Activated CD8-positive, alpha-beta T cell treated with anti-CD3 and anti-CD28 coated beads for 36 hours (primary cell): ENCODE measurements around the gene CYYR1. TPM values are rescaled to one million over a fixed set of nuclear protein-coding genes. Genes with fewer than 3 reads are reported as not detected.

Experiments
- ATAC-seq: fragments of 200-7000 bp; cut with Tn5 transposase; one replicate; pipeline ENCODE4 v1.10.0; 2021; ENCODE audit warnings: mild to moderate bottlenecking, moderate library complexity
- CTCF ChIA-PET: fragments of 350-600 bp; sonication (Branson Sonifier 250); formaldehyde crosslinking; loops from one replicate; lab custom pipeline; 2021; ENCODE audit warnings: antibody characterized with exemption; lab: Charles Lee
- POLR2A ChIA-PET: fragments of 350-600 bp; sonication (Branson Sonifier 250); formaldehyde crosslinking; loops from one replicate; lab custom pipeline; 2021; ENCODE audit warnings: antibody characterized with exemption; lab: Charles Lee
- DNase-seq: peaks from one replicate; pipeline ENCODE4 v3.0.0-alpha.2; 2020
- H3K27ac Mint-ChIP-seq: one replicate; pipeline ENCODE4 v1.8.0; 2021; ENCODE audit warnings: mild to moderate bottlenecking, mixed read lengths
- H3K27me3 Mint-ChIP-seq: one replicate; pipeline ENCODE4 v1.8.0; 2021; ENCODE audit warnings: mixed read lengths
- H3K36me3 Mint-ChIP-seq: one replicate; pipeline ENCODE4 v1.8.0; 2021; ENCODE audit warnings: low read depth, mixed read lengths
- H3K4me1 Mint-ChIP-seq: one replicate; pipeline ENCODE4 v1.8.0; 2021; ENCODE audit warnings: low read depth, mixed read lengths
- H3K4me3 Mint-ChIP-seq: one replicate; pipeline ENCODE4 v1.8.0; 2021; ENCODE audit warnings: mild to moderate bottlenecking, moderate library complexity, mixed read lengths
- H3K9me3 Mint-ChIP-seq: one replicate; pipeline ENCODE4 v1.8.0; 2021; ENCODE audit warnings: mixed read lengths
- CTCF ChIP-seq: fragments of 200-600 bp; IDR thresholded peaks from one replicate; pipeline ENCODE4 v1.8.0; 2022; ENCODE audit warnings: antibody characterized with exemption, mild to moderate bottlenecking
- intact Hi-C: fragments of 100-400 bp; cut with micrococcal nuclease; formaldehyde crosslinking; loops from one replicate; pipeline ENCODE4 v1.10.0; 2022
- total RNA-seq, 2 experiments: library from RNA; stranded (reverse); gene quantifications; one replicate each; pipeline ENCODE4 v1.2.3, GENCODE V29; 2021

CYYR1 gene
- total RNA-seq, 2 experiments from 2014 or later = not detected

GRCh38 chr21:26471099-26471471, 102.0 kb downstream of the CYYR1 start:
- ATAC-seq (no peak), DNase-seq (no peak)
- no peak overlapping the region for H3K4me3 Mint-ChIP-seq
- H3K27ac Mint-ChIP-seq = no peak overlapping the region
- POLR2A ChIA-PET = no interaction called here
- no peaks in the 10 kb centered on the region for H3K9me3 Mint-ChIP-seq
- intact Hi-C loops = no loop called here
- peaks cover 9% of the 10 kb centered on the region for H3K4me1 Mint-ChIP-seq
- no peak for TF ChIP-seq CTCF
- CTCF ChIA-PET = no interaction called here
- H3K27me3 Mint-ChIP-seq = peaks cover 1% of the 10 kb centered on the region
- H3K36me3 Mint-ChIP-seq = no peaks in the 10 kb centered on the region

GRCh38 chr21:26470351-26471098, 102.6 kb downstream of the CYYR1 start:
- no peaks in the 10 kb centered on the region for H3K36me3 Mint-ChIP-seq
- intact Hi-C loops = no loop called here
- no peak overlapping the region for H3K27ac Mint-ChIP-seq

GRCh38 chr21:26469789-26470188, 103.3 kb downstream of the CYYR1 start:
- CTCF ChIA-PET = no interaction called here
- no peak for ATAC-seq
- intact Hi-C loops = no loop called here

More at GRCh38 chr21:26470351-26471098, 102.6 kb downstream of the CYYR1 start:
- CTCF ChIA-PET = no interaction called here
- DNase-seq = no peak
- H3K4me1 Mint-ChIP-seq = peaks cover 9% of the 10 kb centered on the region
- TF ChIP-seq CTCF = no peak
- H3K4me3 Mint-ChIP-seq = no peak overlapping the region
- ATAC-seq = no peak
- peaks cover 1% of the 10 kb centered on the region for H3K27me3 Mint-ChIP-seq
- POLR2A ChIA-PET = no interaction called here
- no peaks in the 10 kb centered on the region for H3K9me3 Mint-ChIP-seq

GRCh38 chr21:26465916-26466315, 107.2 kb downstream of the CYYR1 start:
- ATAC-seq (no peak), DNase-seq (no peak)
- H3K9me3 Mint-ChIP-seq = no peaks in the 10 kb centered on the region
- no peak overlapping the region for H3K4me3 Mint-ChIP-seq
- H3K36me3 Mint-ChIP-seq = no peaks in the 10 kb centered on the region
- no peaks in the 10 kb centered on the region for H3K4me1 Mint-ChIP-seq
- POLR2A ChIA-PET = no interaction called here
- CTCF ChIA-PET = no interaction called here
- H3K27ac Mint-ChIP-seq = no peak overlapping the region
- peaks cover 1% of the 10 kb centered on the region for H3K27me3 Mint-ChIP-seq
- intact Hi-C loops = no loop called here
- TF ChIP-seq CTCF = no peak

More at GRCh38 chr21:26469789-26470188, 103.3 kb downstream of the CYYR1 start:
- H3K36me3 Mint-ChIP-seq = no peaks in the 10 kb centered on the region
- H3K4me1 Mint-ChIP-seq = peaks cover 9% of the 10 kb centered on the region
- no peak for TF ChIP-seq CTCF
- H3K27me3 Mint-ChIP-seq = peaks cover 1% of the 10 kb centered on the region
- H3K4me3 Mint-ChIP-seq = no peak overlapping the region
- H3K27ac Mint-ChIP-seq = no peak overlapping the region
- H3K9me3 Mint-ChIP-seq = no peaks in the 10 kb centered on the region
- POLR2A ChIA-PET = no interaction called here
- no peak for DNase-seq

GRCh38 chr21:26461500-26461899, 111.6 kb downstream of the CYYR1 start:
- Mint-ChIP-seq H3K27me3 (no peaks in the 10 kb centered on the region), H3K36me3 (no peaks in the 10 kb centered on the region), H3K9me3 (peaks cover 2% of the 10 kb centered on the region), H3K4me1 (no peaks in the 10 kb centered on the region), H3K27ac (no peak overlapping the region), H3K4me3 (no peak overlapping the region)
- intact Hi-C loops = no loop called here
- TF ChIP-seq CTCF = no peak
- no peak for DNase-seq
- ChIA-PET POLR2A (no interaction called here), CTCF (no interaction called here)
- ATAC-seq = no peak
